GM21526 (cell line): ENCODE results near the gene ALG3.
"Not testable (repeated sequence)": the region's sequence is repeated elsewhere in the genome, so short reads cannot be mapped to it uniquely, and the experiment has no call there.

Experiments used
- ATAC-seq: cut with Tn5 transposase; IDR thresholded peaks from one replicate; pipeline ENCODE4 v1.9.1; 2021; ENCODE audit warnings: moderate library complexity; ENCODE audit not compliant: unreplicated experiment, low FRiP score

The ALG3 gene

GRCh38 chr3:184248454-184249411 lies at the start of gene ALG3:
Gene ALG3 (minus strand): TSS chr3:184248962. CDS start chr3:184248940, 22 bp downstream.
- peak; percentile 46 for ATAC-seq

GRCh38 chr3:184296616-184297015 lies 47.9 kb upstream of the ALG3 start:
- ATAC-seq = no peak

- ATAC-seq = no peak
These were observed 47.0 kb upstream of the ALG3 start for GRCh38 chr3:184295771-184296170.

DNA sequence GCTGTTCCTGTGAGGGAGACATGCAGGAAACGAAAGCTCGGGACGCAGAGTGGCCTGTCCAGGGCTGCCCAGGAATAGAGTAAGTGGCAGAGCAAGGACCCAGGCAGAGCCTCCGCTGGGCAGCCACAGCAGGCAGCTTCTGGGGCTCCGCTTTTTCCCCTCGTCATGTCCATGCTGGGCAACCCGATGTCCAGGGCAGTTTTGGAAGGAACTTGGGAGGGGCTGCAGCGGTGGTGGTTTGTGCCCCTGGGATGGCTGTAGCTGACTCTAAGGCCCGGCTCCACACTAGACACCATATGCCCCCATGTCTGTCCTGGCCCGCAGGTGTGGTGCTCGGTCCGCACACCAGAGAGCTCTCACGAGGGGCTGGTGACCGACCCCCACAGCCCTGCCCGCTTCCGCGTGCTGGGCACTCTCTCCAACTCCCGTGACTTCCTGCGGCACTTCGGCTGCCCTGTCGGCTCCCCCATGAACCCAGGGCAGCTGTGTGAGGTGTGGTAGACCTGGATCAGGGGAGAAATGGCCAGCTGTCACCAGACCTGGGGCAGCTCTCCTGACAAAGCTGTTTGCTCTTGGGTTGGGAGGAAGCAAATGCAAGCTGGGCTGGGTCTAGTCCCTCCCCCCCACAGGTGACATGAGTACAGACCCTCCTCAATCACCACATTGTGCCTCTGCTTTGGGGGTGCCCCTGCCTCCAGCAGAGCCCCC lies 43.1 kb upstream of the ALG3 start:
- no peak for ATAC-seq

GRCh38 chr3:184291044-184291737 lies 42.4 kb upstream of the ALG3 start:
- ATAC-seq = no peak

- ATAC-seq = no peak
These were observed 41.6 kb upstream of the ALG3 start for GRCh38 chr3:184290331-184290730.

DNA sequence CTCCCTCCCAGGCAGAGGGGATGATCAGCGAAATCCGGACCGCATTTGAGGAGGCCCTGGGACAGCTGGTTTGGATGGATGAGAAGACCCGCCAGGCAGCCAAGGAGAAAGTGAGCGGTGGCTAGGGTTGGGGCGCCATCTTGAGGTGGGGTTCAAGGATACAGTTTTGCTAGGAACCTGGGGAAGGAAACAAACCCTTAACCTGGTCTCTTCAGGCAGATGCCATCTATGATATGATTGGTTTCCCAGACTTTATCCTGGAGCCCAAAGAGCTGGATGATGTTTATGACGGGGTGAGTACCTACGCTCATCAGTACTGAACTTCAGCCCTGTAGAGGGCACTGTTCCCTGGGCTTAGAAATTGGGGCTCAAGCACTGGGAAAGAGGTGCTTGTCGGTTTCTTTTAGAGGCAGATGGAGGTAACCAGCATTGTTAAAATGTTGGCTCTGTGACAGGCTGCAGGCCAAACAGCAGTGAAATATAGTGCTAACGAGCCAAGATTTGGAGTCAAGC lies 40.7 kb upstream of the ALG3 start:
- ATAC-seq = no peak

DNA sequence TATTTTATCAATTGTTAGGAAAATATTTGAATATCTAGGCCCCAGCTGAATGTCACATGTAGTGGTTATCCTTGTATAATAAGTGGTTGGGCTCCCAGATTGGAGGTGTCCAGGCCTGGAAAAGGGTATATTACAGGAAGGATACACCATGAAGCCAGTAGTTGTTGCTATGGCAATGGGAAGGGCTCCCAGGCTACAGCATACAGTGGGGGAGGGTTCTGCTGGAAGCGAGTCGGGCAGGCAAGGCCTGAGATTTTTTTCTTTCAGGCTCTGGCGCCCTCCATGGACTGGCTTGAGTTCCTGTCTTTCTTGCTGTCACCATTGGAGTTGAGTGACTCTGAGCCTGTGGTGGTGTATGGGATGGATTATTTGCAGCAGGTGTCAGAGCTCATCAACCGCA lies 35.9 kb upstream of the ALG3 start:
- no peak for ATAC-seq

DNA sequence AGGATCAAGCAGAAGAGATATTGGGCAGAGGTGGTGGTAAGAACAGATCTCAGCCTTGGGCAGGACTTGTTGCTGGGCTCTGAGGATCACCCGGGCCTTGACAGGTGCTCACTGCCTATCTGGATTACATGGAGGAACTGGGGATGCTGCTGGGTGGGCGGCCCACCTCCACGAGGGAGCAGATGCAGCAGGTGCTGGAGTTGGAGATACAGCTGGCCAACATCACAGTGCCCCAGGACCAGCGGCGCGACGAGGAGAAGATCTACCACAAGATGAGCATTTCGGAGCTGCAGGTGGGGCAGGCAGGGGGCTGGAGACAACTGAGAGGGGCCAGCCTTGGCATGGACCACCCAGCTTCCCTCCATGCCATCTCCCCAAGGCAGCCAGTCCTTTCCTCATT lies 34.9 kb upstream of the ALG3 start:
- ATAC-seq = no peak

DNA sequence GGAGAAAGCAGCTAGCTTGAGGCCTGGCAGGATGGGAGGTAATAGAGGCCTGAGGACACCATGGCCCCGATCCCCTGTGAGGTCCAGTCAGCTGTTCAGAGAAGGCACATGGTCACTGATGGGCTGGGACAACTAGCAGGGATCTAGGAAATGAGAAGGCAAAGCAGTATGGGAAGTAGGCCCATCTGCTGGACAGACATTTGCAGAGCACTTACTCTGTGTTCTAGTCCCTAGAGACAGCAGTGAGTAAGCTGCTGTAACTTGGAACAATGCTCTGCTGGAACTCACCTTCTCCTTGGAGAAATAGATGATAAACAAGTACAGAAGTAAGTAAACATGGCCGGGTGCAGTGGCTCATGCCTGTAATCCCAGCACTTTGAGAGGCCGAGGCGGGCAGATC lies 34.2 kb upstream of the ALG3 start:
- no peak for ATAC-seq

GRCh38 chr3:184277366-184277765 lies 28.6 kb upstream of the ALG3 start:
- ATAC-seq = no peak

GRCh38 chr3:184275961-184276910 lies 27.5 kb upstream of the ALG3 start, which contains the start of gene ECE2:
Gene ECE2 (plus strand): TSS chr3:184276022. CDS start chr3:184276154, 132 bp downstream.
- ATAC-seq = no peak

GRCh38 chr3:184275381-184275701 lies 26.6 kb upstream of the ALG3 start:
- no peak for ATAC-seq

- ATAC-seq = no peak
These were observed 23.5 kb upstream of the ALG3 start for GRCh38 chr3:184272269-184272668.

GRCh38 chr3:184267249-184267648 lies 18.5 kb upstream of the ALG3 start:
- ATAC-seq = not testable (repeated sequence)

DNA sequence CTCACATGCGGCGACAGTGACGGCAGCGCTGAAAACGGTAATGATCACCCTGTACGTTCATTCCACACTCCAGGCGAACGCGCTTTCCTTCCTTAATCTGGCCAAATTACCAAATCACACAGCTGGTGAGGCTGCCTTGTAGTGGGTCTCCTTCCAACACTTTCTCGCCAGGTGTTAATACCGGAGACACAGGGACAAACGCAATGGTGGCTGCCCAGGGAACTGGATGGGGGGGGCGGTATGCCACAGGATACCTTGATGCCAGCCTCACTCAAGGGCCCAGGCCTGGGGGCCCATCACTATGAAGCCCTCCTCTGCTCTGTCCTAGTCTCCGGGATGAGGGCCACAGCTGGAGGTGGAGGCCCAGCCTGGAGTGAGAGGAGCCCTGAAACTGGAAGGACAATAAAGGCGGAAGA lies 14.0 kb upstream of the ALG3 start:
- ATAC-seq = no peak

GRCh38 chr3:184261854-184262763 lies 13.3 kb upstream of the ALG3 start:
- no peak for ATAC-seq

DNA sequence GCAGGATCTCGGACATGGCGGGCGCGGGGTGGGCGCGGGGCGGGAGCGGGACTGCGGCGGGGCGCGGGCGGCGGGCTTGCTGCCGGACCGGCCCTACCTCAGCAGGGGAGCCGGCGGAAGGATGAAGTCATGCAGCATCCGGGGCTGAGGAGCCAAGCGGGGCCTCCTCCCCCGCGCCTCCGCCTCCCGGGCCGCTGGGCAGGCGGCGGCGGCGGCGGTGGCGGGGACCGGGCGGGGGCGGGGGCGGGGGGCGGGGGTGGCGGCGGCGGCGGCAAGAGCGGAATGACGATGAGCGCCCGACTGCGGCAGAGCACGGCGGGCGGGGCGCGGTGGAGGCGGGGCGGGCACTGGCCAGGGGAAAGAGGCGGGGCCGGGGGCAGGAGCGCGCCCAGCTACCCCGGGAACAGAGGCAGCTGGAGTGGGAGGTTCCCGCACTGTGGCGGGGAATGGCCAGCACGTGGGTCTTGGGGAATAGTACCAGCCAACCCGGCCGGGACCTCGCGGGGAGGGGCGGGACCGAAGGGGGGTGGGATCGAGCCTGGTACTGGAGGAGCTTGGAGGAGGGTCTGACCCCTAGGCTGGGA lies 12.6 kb upstream of the ALG3 start, which contains the start of gene CAMK2N2:
Gene CAMK2N2 (minus strand): TSS at position 284 of the 584 bp plus-strand sequence. CDS start 268 bp downstream, at position 16.
- no peak for ATAC-seq
